ENCODE data around the gene TMEM100. TPM values are rescaled to one million over a fixed set of nuclear protein-coding genes. Genes with fewer than 3 reads are reported as not detected.

TMEM100 gene
- polyA plus RNA-seq, 3 donors = not detected

DNA sequence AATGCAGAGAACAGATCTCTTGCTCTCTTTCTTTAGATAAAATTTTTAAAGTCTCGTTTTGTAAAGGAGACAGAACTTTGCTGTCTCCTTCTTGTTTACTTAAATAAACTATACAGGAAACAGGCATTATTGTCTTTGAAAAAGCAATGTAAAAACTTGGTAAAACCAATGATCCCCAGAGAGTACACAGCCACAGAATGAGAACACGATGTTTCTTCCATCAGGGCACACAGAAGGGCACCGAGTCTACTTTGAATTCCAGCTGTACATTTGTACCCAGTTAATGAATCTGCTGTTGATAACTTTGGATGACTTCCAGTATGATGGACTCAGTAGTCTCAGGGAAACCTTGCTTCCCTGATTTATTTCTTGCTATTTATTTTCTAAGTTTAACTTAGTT lies 8.1 kb upstream of the TMEM100 start:
- no peak overlapping the region for H3K4me3 Mint-ChIP-seq
- Histone ChIP-seq H3K36me3 (replicated peaks in 1 of 2; ENCODE audit: control insufficient read depth in 1 of 2, insufficient read depth in 2 of 2, low read length in 2 of 2) (no peaks in the 10 kb centered on the region), H3K9ac (ENCODE audit: insufficient read depth, low read length, poor library complexity, severe bottlenecking) (no peak overlapping the region), H4K20me1 (ENCODE audit: insufficient read depth, low read length) (no peaks in the 10 kb centered on the region), H3K4me1 (ENCODE audit: control insufficient read depth in 1 of 2, insufficient read depth in 2 of 2, low read length in 2 of 2) (no peaks in the 10 kb centered on the region), H3K79me2 (ENCODE audit: insufficient read depth, low read length) (no peaks in the 10 kb centered on the region), H3K4me3 (replicated peaks in 1 of 3; ENCODE audit: low read depth in 2 of 3, low read length in 3 of 3) (no peak overlapping the region), H2AFZ (ENCODE audit: insufficient read depth, low read depth, low read length, poor library complexity, severe bottlenecking) (no peak overlapping the region), H3K27me3 (ENCODE audit: control insufficient read depth in 2 of 2, insufficient read depth in 2 of 2, low read length in 2 of 2) (no peaks in the 10 kb centered on the region), H3K9me3 (replicated peaks in 1 of 2; ENCODE audit: control insufficient read depth in 1 of 2, insufficient read depth in 1 of 2, low read length in 2 of 2) (no peaks in the 10 kb centered on the region), H3K4me2 (replicated peaks; ENCODE audit: extremely low read depth, low read length, poor library complexity, severe bottlenecking) (no peak overlapping the region), H3K27ac (ENCODE audit: low read depth in 1 of 2, low read length in 2 of 2) (no peak overlapping the region)
- TF ChIP-seq, protein P1, sequence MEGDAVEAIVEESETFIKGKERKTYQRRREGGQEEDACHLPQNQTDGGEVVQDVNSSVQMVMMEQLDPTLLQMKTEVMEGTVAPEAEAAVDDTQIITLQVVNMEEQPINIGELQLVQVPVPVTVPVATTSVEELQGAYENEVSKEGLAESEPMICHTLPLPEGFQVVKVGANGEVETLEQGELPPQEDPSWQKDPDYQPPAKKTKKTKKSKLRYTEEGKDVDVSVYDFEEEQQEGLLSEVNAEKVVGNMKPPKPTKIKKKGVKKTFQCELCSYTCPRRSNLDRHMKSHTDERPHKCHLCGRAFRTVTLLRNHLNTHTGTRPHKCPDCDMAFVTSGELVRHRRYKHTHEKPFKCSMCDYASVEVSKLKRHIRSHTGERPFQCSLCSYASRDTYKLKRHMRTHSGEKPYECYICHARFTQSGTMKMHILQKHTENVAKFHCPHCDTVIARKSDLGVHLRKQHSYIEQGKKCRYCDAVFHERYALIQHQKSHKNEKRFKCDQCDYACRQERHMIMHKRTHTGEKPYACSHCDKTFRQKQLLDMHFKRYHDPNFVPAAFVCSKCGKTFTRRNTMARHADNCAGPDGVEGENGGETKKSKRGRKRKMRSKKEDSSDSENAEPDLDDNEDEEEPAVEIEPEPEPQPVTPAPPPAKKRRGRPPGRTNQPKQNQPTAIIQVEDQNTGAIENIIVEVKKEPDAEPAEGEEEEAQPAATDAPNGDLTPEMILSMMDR (IDR thresholded peaks at IDR 0.05) = no peak
- 60% methylated on average over 2 of the region's 3 CpGs for WGBS (ENCODE audit: insufficient coverage)
- no peaks in the 10 kb centered on the region for H3K36me3 Mint-ChIP-seq
- intact Hi-C loops (cut with micrococcal nuclease) = no loop called here
- DNase-seq = no peak
- peaks cover 13% of the 10 kb centered on the region for H3K4me1 Mint-ChIP-seq
- no peak overlapping the region for H3K27ac Mint-ChIP-seq
- no peaks in the 10 kb centered on the region for H3K9me3 Mint-ChIP-seq
- H3K27me3 Mint-ChIP-seq (ENCODE audit: low read depth in 3 of 3) = peaks cover 0 to 8% (median 1%) of the 10 kb centered on the region in 3 donors

DNA sequence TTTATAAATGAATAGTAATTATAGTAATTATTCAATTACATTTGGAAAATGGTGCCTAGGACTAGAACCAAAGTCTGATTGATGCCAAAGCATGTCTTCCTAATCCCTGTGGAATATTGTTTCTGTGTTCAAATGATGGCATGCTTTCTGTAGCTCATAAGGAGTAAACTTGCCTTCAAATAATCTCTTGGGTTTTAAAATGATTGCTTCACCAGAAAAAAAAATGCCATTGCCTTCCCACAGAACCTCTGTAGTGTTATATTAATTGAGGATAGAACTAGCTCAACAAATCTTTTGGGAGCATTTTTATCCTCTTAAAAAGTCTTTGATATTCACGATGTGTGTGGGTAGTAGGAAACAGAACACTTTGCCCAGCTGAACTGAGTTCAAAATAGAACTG lies 7.7 kb upstream of the TMEM100 start:
- WGBS (ENCODE audit: insufficient coverage) = no CpG with 5 or more reads among the region's 1 CpG
- no peaks in the 10 kb centered on the region for H3K4me1 ChIP-seq (ENCODE audit: control insufficient read depth in 1 of 2, insufficient read depth in 2 of 2, low read length in 2 of 2)
- H3K9ac ChIP-seq (ENCODE audit: insufficient read depth, low read length, poor library complexity, severe bottlenecking) = no peak overlapping the region
- no peak overlapping the region for H3K4me3 ChIP-seq (replicated peaks in 1 of 3; ENCODE audit: low read depth in 2 of 3, low read length in 3 of 3)
- no peak overlapping the region for H3K27ac ChIP-seq (ENCODE audit: low read depth in 1 of 2, low read length in 2 of 2)
- DNase-seq = no peak
- H2AFZ ChIP-seq (ENCODE audit: insufficient read depth, low read depth, low read length, poor library complexity, severe bottlenecking) = no peak overlapping the region
- TF ChIP-seq, protein P1 (IDR thresholded peaks at IDR 0.05) = no peak
- H3K36me3 Mint-ChIP-seq = no peaks in the 10 kb centered on the region
- H3K4me1 Mint-ChIP-seq = peaks cover 12% of the 10 kb centered on the region
- H3K4me2 ChIP-seq (replicated peaks; ENCODE audit: extremely low read depth, low read length, poor library complexity, severe bottlenecking) = no peak overlapping the region
- no peaks in the 10 kb centered on the region for H3K36me3 ChIP-seq (replicated peaks in 1 of 2; ENCODE audit: control insufficient read depth in 1 of 2, insufficient read depth in 2 of 2, low read length in 2 of 2)
- intact Hi-C loops (cut with micrococcal nuclease) = no loop called here
- H3K9me3 ChIP-seq (replicated peaks in 1 of 2; ENCODE audit: control insufficient read depth in 1 of 2, insufficient read depth in 1 of 2, low read length in 2 of 2) = no peaks in the 10 kb centered on the region
- no peak overlapping the region for H3K4me3 Mint-ChIP-seq
- peaks cover 1 to 10% (median 1%) of the 10 kb centered on the region in 3 donors for H3K27me3 Mint-ChIP-seq (ENCODE audit: low read depth in 3 of 3)
- H3K27ac Mint-ChIP-seq = no peak overlapping the region
- H4K20me1 ChIP-seq (ENCODE audit: insufficient read depth, low read length) = no peaks in the 10 kb centered on the region
- no peaks in the 10 kb centered on the region for H3K27me3 ChIP-seq (ENCODE audit: control insufficient read depth in 2 of 2, insufficient read depth in 2 of 2, low read length in 2 of 2)
- H3K79me2 ChIP-seq (ENCODE audit: insufficient read depth, low read length) = no peaks in the 10 kb centered on the region
- H3K9me3 Mint-ChIP-seq = no peaks in the 10 kb centered on the region

All from CD14-positive monocyte (primary cell).